Measurements from ENCODE around the gene EIF3I.

GRCh38 chr1:32241001-32241763, 19.0 kb downstream of the EIF3I start:
- TF ChIP-seq CTCF (IDR thresholded peaks at IDR 0.05) (no peak), POLR2AphosphoS5 (IDR thresholded peaks at IDR 0.05) (no peak), EP300 (IDR thresholded peaks at IDR 0.05) (no peak)
